ENCODE measurements around the gene ALKBH5. TPM values are rescaled to one million over a fixed set of nuclear protein-coding genes. Genes with fewer than 3 reads are reported as not detected.

The ALKBH5 gene
- polyA plus RNA-seq, 3 donors: 50.4 to 79.1 (median 78.9) TPM

DNA sequence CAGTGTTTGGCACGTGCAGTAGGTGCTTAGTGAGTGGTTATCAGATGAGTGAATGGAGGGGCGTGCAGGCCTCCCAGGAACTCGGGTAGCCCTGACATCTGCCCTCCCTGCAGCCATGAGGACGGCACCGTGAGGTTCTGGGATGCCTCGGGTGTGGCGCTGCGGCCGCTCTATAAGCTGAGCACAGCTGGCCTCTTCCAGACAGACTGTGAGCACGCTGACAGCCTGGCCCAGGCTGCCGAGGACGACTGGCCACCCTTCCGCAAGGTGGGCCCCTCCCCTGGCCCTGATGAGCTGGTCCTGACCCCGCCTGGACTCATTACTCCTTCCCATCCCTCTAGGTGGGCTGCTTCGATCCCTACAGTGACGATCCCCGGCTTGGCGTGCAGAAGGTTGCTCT lies 52.9 kb downstream of the ALKBH5 start:
- peaks cover 30 to 60% of the 10 kb centered on the region in 2 donors for H3K36me3 ChIP-seq (replicated peaks in 1 of 2; ENCODE audit: control insufficient read depth in 1 of 2, insufficient read depth in 2 of 2, low read length in 2 of 2)
- H3K36me3 Mint-ChIP-seq: peaks cover 44 to 71% of the 10 kb centered on the region in 2 donors
- no peaks in the 10 kb centered on the region for H3K4me1 ChIP-seq (ENCODE audit: control insufficient read depth in 1 of 2, insufficient read depth in 2 of 2, low read length in 2 of 2)
- no peak overlapping the region for H3K4me3 ChIP-seq (replicated peaks in 1 of 3; ENCODE audit: low read depth in 2 of 3, low read length in 3 of 3)
- H3K4me2 ChIP-seq (replicated peaks; ENCODE audit: extremely low read depth, low read length, poor library complexity, severe bottlenecking): no peak overlapping the region
- no peaks in the 10 kb centered on the region for H3K9me3 ChIP-seq (replicated peaks in 1 of 2; ENCODE audit: control insufficient read depth in 1 of 2, insufficient read depth in 1 of 2, low read length in 2 of 2)
- no peak for DNase-seq
- no peaks in the 10 kb centered on the region for H3K27me3 ChIP-seq (ENCODE audit: control insufficient read depth in 2 of 2, insufficient read depth in 2 of 2, low read length in 2 of 2)
- peaks cover 0 to 2% (median 0%) of the 10 kb centered on the region in 3 donors for H3K27me3 Mint-ChIP-seq (ENCODE audit: low read depth in 3 of 3)
- TF ChIP-seq, protein P1, sequence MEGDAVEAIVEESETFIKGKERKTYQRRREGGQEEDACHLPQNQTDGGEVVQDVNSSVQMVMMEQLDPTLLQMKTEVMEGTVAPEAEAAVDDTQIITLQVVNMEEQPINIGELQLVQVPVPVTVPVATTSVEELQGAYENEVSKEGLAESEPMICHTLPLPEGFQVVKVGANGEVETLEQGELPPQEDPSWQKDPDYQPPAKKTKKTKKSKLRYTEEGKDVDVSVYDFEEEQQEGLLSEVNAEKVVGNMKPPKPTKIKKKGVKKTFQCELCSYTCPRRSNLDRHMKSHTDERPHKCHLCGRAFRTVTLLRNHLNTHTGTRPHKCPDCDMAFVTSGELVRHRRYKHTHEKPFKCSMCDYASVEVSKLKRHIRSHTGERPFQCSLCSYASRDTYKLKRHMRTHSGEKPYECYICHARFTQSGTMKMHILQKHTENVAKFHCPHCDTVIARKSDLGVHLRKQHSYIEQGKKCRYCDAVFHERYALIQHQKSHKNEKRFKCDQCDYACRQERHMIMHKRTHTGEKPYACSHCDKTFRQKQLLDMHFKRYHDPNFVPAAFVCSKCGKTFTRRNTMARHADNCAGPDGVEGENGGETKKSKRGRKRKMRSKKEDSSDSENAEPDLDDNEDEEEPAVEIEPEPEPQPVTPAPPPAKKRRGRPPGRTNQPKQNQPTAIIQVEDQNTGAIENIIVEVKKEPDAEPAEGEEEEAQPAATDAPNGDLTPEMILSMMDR (IDR thresholded peaks at IDR 0.05): no peak
- intact Hi-C loops (cut with micrococcal nuclease): no loop called here
- WGBS (ENCODE audit: insufficient coverage): 98% methylated on average over 14 of the region's 18 CpGs
- H4K20me1 ChIP-seq (ENCODE audit: insufficient read depth, low read length): no peaks in the 10 kb centered on the region
- no peaks in the 10 kb centered on the region for H3K4me1 Mint-ChIP-seq
- H3K79me2 ChIP-seq (ENCODE audit: insufficient read depth, low read length): no peaks in the 10 kb centered on the region
- no peaks in the 10 kb centered on the region for H3K9me3 Mint-ChIP-seq
- H3K27ac Mint-ChIP-seq: peak overlapping the region in 2 of 7 donors; percentile 32 to 68
- H3K27ac ChIP-seq (ENCODE audit: low read depth in 1 of 2, low read length in 2 of 2): no peak overlapping the region
- no peak overlapping the region for H2AFZ ChIP-seq (ENCODE audit: insufficient read depth, low read depth, low read length, poor library complexity, severe bottlenecking)
- no peak overlapping the region for H3K9ac ChIP-seq (ENCODE audit: insufficient read depth, low read length, poor library complexity, severe bottlenecking)
- H3K4me3 Mint-ChIP-seq: no peak overlapping the region

DNA sequence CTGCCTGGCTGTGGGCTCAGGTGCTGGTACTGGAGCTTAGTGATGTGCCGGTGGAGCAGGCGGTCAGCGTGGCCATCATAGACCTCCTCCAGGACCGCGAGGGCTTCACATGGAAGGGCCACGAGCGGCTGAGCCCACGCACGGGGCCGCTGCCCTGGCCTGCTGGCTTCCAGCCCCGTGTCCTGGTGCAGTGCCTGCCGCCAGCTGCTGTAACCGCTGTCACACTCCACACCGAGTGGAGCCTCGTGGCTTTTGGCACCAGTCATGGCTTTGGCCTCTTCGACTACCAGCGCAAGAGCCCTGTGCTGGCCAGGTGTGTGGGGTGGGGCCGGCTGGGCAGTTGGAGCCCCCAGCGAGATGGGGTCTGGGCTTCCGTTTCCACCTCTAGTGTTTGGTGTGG lies 53.8 kb downstream of the ALKBH5 start:
- no peaks in the 10 kb centered on the region for H3K79me2 ChIP-seq (ENCODE audit: insufficient read depth, low read length)
- no peak overlapping the region for H3K27ac ChIP-seq (ENCODE audit: low read depth in 1 of 2, low read length in 2 of 2)
- H3K9ac ChIP-seq (ENCODE audit: insufficient read depth, low read length, poor library complexity, severe bottlenecking): no peak overlapping the region
- no peak overlapping the region for H2AFZ ChIP-seq (ENCODE audit: insufficient read depth, low read depth, low read length, poor library complexity, severe bottlenecking)
- H4K20me1 ChIP-seq (ENCODE audit: insufficient read depth, low read length): no peaks in the 10 kb centered on the region
- H3K4me3 Mint-ChIP-seq: no peak overlapping the region
- H3K4me1 ChIP-seq (ENCODE audit: control insufficient read depth in 1 of 2, insufficient read depth in 2 of 2, low read length in 2 of 2): no peaks in the 10 kb centered on the region
- DNase-seq: no peak
- H3K27me3 ChIP-seq (ENCODE audit: control insufficient read depth in 2 of 2, insufficient read depth in 2 of 2, low read length in 2 of 2): no peaks in the 10 kb centered on the region
- H3K4me3 ChIP-seq (replicated peaks in 1 of 3; ENCODE audit: low read depth in 2 of 3, low read length in 3 of 3): no peak overlapping the region
- H3K36me3 ChIP-seq (replicated peaks in 1 of 2; ENCODE audit: control insufficient read depth in 1 of 2, insufficient read depth in 2 of 2, low read length in 2 of 2): peaks cover 36 to 70% of the 10 kb centered on the region in 2 donors
- 98% methylated on average over 14 of the region's 20 CpGs for WGBS (ENCODE audit: insufficient coverage)
- peaks cover 44 to 65% of the 10 kb centered on the region in 2 donors for H3K36me3 Mint-ChIP-seq
- H3K9me3 Mint-ChIP-seq: no peaks in the 10 kb centered on the region
- TF ChIP-seq, protein P1 (IDR thresholded peaks at IDR 0.05): no peak
- no peak overlapping the region for H3K27ac Mint-ChIP-seq
- H3K9me3 ChIP-seq (replicated peaks in 1 of 2; ENCODE audit: control insufficient read depth in 1 of 2, insufficient read depth in 1 of 2, low read length in 2 of 2): no peaks in the 10 kb centered on the region
- intact Hi-C loops (cut with micrococcal nuclease): no loop called here
- no peaks in the 10 kb centered on the region for H3K4me1 Mint-ChIP-seq
- H3K4me2 ChIP-seq (replicated peaks; ENCODE audit: extremely low read depth, low read length, poor library complexity, severe bottlenecking): no peak overlapping the region
- peaks cover 0 to 2% (median 0%) of the 10 kb centered on the region in 3 donors for H3K27me3 Mint-ChIP-seq (ENCODE audit: low read depth in 3 of 3)

Measured in CD14-positive monocyte (primary cell).